Neural crest cell (in vitro differentiated cells): ENCODE measurements around the gene TBC1D14. TPM values are rescaled to one million over a fixed set of nuclear protein-coding genes. Genes with fewer than 3 reads are reported as not detected.

ENCODE experiments used
- DNase-seq: peaks from one replicate; pipeline ENCODE4 v3.0.0; 2021; ENCODE audit warnings: low read depth, mixed read lengths, low spot score
- H3K27ac Mint-ChIP-seq: one replicate; pipeline ENCODE4 v1.8.0; 2021; ENCODE audit warnings: mild to moderate bottlenecking, mixed read lengths; ENCODE audit not compliant: unreplicated experiment
- H3K27me3 Mint-ChIP-seq: 2 replicates; pipeline ENCODE4 v1.8.0; 2021; ENCODE audit warnings: low read depth, mild to moderate bottlenecking, mixed read lengths
- H3K36me3 Mint-ChIP-seq: 2 replicates; pipeline ENCODE4 v1.8.0; 2021; ENCODE audit warnings: low read depth, mild to moderate bottlenecking, mixed read lengths
- H3K4me1 Mint-ChIP-seq: 2 replicates; pipeline ENCODE4 v1.8.0; 2021; ENCODE audit warnings: mixed read lengths
- H3K4me3 Mint-ChIP-seq: one replicate; pipeline ENCODE4 v1.8.0; 2021; ENCODE audit warnings: mild to moderate bottlenecking, mixed read lengths
- H3K9me3 Mint-ChIP-seq: 2 replicates; pipeline ENCODE4 v1.8.0; 2021; ENCODE audit warnings: mixed read lengths
- CTCF ChIP-seq: fragments of 200-600 bp; sonication (generic); conservative IDR thresholded peaks from 2 replicates; pipeline ENCODE4 v1.5.0; 2021; ENCODE audit warnings: antibody characterized with exemption, mild to moderate bottlenecking
- total RNA-seq: library from RNA; stranded (reverse); gene quantifications from 2 replicates; pipeline ENCODE4 v1.2.1, GENCODE V29; 2021

The TBC1D14 gene
- total RNA-seq, 1 donor from 2014 or later: 56.3 TPM

DNA sequence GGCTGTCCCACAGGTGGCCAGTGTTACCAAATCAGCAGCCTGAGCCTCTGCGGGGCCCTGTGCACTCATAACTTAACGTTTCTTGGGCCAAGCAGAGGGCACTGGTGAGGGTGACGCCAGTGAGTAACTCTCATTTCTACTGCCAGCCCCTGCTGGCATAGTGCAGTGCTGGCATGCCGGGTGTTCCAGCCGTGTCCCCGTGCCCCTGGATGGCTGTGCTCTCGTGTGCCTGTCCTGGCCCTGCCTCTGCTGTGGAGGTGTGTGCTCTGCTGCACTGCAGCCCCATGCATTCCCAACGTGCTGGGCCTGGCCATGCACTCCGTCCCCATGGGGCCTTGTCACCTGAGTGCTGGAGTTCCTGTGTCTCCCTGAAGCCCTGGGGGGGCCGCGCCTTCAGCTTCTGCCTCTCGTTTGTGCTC, 14.7 kb downstream of the TBC1D14 start:
- Mint-ChIP-seq H3K9me3 (no peaks in the 10 kb centered on the region), H3K4me1 (peaks cover 39% of the 10 kb centered on the region), H3K36me3 (peaks cover 13% of the 10 kb centered on the region), H3K27me3 (no peaks in the 10 kb centered on the region), H3K4me3 (no peak overlapping the region), H3K27ac (no peak overlapping the region)
- TF ChIP-seq CTCF: no peak
- DNase-seq: no peak

DNA sequence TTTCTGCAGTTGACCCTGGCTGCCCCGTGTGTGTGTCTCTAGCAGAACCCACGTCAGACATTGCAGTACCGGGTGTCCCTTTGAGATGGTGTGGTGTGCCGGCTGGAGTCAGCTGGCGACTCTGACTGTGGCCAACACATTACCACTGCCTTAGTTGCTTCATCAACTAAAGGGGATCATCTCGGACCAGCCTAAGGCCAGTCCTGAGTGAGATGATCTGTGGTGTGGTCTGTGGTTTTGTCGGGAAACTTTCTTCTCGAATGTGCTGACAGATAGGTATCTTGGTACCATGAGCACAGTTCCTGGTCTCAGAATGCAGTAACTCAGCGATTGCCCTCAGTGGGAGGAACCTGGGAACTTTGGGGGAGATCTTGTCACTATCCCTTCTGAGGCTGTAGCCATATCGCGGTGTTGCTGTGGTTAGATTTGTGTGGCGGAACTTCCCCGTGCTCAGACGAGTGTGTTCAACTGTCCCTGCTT, 15.8 kb downstream of the TBC1D14 start:
- H3K27ac Mint-ChIP-seq: peak overlapping the region; percentile 40
- peaks cover 13% of the 10 kb centered on the region for H3K36me3 Mint-ChIP-seq
- no peak for DNase-seq
- no peaks in the 10 kb centered on the region for H3K27me3 Mint-ChIP-seq
- no peak overlapping the region for H3K4me3 Mint-ChIP-seq
- TF ChIP-seq CTCF: no peak
- H3K9me3 Mint-ChIP-seq: no peaks in the 10 kb centered on the region
- peaks cover 44% of the 10 kb centered on the region for H3K4me1 Mint-ChIP-seq

DNA sequence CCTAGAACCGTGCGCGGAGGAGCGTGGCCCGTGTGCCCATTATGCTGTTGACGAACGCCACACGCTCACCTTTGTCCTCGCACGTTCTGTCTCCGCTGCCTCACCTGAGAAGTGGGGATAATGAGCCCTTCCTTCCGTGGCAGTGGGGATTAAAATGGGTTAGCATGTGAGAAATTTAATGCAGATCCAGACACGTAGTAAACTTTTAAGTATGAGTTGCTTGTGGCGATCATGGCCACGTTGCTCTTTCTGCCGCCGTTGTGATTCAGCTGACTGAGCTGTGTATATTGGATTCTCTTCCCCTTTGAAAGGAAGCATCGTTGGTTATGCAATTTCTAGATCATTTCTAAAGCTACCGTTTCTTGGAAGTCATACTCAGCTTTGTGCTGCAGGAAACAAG, 16.5 kb downstream of the TBC1D14 start:
- Mint-ChIP-seq H3K27me3 (no peaks in the 10 kb centered on the region), H3K4me1 (peaks cover 40% of the 10 kb centered on the region), H3K9me3 (no peaks in the 10 kb centered on the region), H3K27ac (no peak overlapping the region), H3K36me3 (peaks cover 13% of the 10 kb centered on the region), H3K4me3 (no peak overlapping the region)
- no peak for DNase-seq
- no peak for TF ChIP-seq CTCF

- Mint-ChIP-seq H3K36me3 (peaks cover 13% of the 10 kb centered on the region), H3K9me3 (no peaks in the 10 kb centered on the region), H3K4me3 (no peak overlapping the region), H3K27ac (peak overlapping the region; percentile 38), H3K27me3 (no peaks in the 10 kb centered on the region), H3K4me1 (peaks cover 46% of the 10 kb centered on the region)
- TF ChIP-seq CTCF: no peak
- no peak for DNase-seq
Observed at GRCh38 chr4:6926681-6927478, 17.3 kb downstream of the TBC1D14 start.

GRCh38 chr4:6928081-6928480, 18.5 kb downstream of the TBC1D14 start:
- Mint-ChIP-seq H3K27ac (no peak overlapping the region), H3K9me3 (no peaks in the 10 kb centered on the region), H3K27me3 (no peaks in the 10 kb centered on the region), H3K36me3 (peaks cover 13% of the 10 kb centered on the region), H3K4me1 (peaks cover 51% of the 10 kb centered on the region), H3K4me3 (no peak overlapping the region)
- no peak for DNase-seq
- TF ChIP-seq CTCF: no peak
